Colonic mucosa (tissue), 4 donors: Measurements from ENCODE around the gene ADRA2C. TPM values are rescaled to one million over a fixed set of nuclear protein-coding genes. Genes with fewer than 3 reads are reported as not detected.

Experiments used
- DNase-seq: peaks from one replicate; pipeline ENCODE4 v3.0.0-alpha.2; 2020
- H3K27ac ChIP-seq: fragments of 200-600 bp; one replicate; pipeline ENCODE4 v1.8.0; 2021
- H3K27me3 ChIP-seq: fragments of 200-600 bp; one replicate; pipeline ENCODE4 v1.8.0; 2021
- H3K36me3 ChIP-seq: fragments of 200-600 bp; one replicate; pipeline ENCODE4 v1.8.0; 2021
- H3K4me1 ChIP-seq: fragments of 200-600 bp; one replicate; pipeline ENCODE4 v1.8.0; 2021; ENCODE audit warnings: mild to moderate bottlenecking
- H3K4me3 ChIP-seq: fragments of 200-600 bp; one replicate; pipeline ENCODE4 v1.8.0; 2021
- H3K9ac ChIP-seq, 2 donors: one replicate each; pipeline ENCODE4 v1.7.0; 2013; ENCODE audit warnings: control low read depth in 2 of 2, low read depth in 2 of 2, low read length in 2 of 2
- H3K9me3 ChIP-seq: fragments of 200-600 bp; one replicate; pipeline ENCODE4 v1.8.0; 2021
- intact Hi-C: fragments of 100-400 bp; cut with DNase I; formaldehyde crosslinking; loops from one replicate; pipeline ENCODE4 v1.14.1; 2022
- total RNA-seq, 2 donors: library from RNA; stranded (reverse); fragmentation: NEBNext Ultra II Directional in 1 of 2; extraction: Animal tissue kit (Norgen Biotek cat#: 25700) in 1 of 2; gene quantifications; one replicate each; pipeline ENCODE4 v1.2.1, GENCODE V29; 2021
- TF ChIP-seq, protein P1 (sequence below): fragments of 200-600 bp; IDR thresholded peaks from one replicate; pipeline ENCODE4 v1.8.0; 2022; ENCODE audit warnings: antibody characterized with exemption, mild to moderate bottlenecking
- donor health status: healthy.
- donor health status: DM: no; HTN: no; CAD: no.
- donor health status: DM: no; HTN: no; CAD: no.

The ADRA2C gene
- total RNA-seq, 2 donors from 2014 or later, result 0.61 to 0.69 TPM

DNA sequence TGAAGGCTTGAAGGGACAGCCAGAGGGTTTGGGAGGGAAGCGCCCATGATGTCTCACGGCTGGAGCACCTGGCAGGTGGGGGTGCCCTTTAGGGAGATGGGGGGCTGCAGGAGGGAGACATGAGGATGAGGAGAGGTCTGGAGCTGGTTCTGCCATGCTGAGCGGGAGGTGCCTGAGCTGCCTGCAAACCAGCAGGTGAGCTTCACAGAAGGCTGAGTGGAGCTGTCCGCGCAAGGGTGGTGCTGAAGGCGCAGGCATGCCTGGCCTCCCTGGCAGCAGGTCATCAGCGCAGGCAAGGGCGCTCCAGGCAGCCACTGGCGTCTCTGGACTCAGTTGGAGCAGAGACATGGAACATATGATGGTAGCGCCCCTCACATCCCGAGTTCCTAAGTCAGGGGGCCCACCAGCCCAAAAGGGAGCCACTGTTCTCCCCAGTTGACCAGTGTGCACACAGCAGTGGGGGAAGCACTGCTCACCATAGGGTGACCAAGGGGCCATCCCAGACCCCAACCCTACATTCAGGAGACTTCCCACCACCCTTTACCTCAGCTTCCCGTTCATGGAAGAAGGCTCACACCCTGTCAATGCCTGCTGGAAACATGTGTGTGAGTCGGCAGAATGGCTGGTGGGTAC is 25.8 kb downstream of the ADRA2C start:
- Histone ChIP-seq H3K9ac (no peak overlapping the region), H3K4me1 (no peaks in the 10 kb centered on the region), H3K36me3 (no peaks in the 10 kb centered on the region), H3K9me3 (no peaks in the 10 kb centered on the region), H3K4me3 (no peak overlapping the region), H3K27me3 (no peaks in the 10 kb centered on the region), H3K27ac (no peak overlapping the region)
- TF ChIP-seq, protein P1, sequence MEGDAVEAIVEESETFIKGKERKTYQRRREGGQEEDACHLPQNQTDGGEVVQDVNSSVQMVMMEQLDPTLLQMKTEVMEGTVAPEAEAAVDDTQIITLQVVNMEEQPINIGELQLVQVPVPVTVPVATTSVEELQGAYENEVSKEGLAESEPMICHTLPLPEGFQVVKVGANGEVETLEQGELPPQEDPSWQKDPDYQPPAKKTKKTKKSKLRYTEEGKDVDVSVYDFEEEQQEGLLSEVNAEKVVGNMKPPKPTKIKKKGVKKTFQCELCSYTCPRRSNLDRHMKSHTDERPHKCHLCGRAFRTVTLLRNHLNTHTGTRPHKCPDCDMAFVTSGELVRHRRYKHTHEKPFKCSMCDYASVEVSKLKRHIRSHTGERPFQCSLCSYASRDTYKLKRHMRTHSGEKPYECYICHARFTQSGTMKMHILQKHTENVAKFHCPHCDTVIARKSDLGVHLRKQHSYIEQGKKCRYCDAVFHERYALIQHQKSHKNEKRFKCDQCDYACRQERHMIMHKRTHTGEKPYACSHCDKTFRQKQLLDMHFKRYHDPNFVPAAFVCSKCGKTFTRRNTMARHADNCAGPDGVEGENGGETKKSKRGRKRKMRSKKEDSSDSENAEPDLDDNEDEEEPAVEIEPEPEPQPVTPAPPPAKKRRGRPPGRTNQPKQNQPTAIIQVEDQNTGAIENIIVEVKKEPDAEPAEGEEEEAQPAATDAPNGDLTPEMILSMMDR, result no peak
- intact Hi-C loops, result no loop called here
- peak; percentile 50 for DNase-seq

DNA sequence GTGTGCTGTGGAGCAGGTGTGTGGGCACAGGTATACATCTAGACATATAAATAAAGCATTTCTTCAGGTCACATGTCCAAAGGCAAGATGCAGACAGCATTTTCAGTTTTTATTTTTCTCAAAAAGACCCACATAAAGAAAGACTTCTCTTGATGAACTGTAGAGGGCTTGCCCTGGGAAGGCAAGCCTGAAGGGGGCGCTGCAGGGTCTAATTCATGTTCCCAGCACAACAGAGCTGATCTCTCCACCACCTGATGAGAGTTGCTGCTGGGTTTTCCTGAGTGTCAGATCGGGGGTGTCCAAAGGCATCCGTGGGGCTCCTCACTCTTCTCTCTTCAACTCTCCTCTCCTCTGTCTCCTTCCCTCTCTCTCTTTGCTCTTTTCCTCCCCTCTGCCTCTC is 26.6 kb downstream of the ADRA2C start:
- no peaks in the 10 kb centered on the region for H3K27me3 ChIP-seq
- TF ChIP-seq, protein P1, result no peak
- H3K9ac ChIP-seq, result no peak overlapping the region
- H3K4me1 ChIP-seq, result no peaks in the 10 kb centered on the region
- DNase-seq, result no peak
- H3K27ac ChIP-seq, result no peak overlapping the region
- H3K36me3 ChIP-seq, result no peaks in the 10 kb centered on the region
- no peak overlapping the region for H3K4me3 ChIP-seq
- no peaks in the 10 kb centered on the region for H3K9me3 ChIP-seq
- intact Hi-C loops, result no loop called here

- H3K27me3 ChIP-seq, result no peaks in the 10 kb centered on the region
- no peak overlapping the region for H3K9ac ChIP-seq
- intact Hi-C loops, result no loop called here
- TF ChIP-seq, protein P1, result no peak
- H3K4me1 ChIP-seq, result no peaks in the 10 kb centered on the region
- no peaks in the 10 kb centered on the region for H3K36me3 ChIP-seq
- no peak for DNase-seq
- no peak overlapping the region for H3K4me3 ChIP-seq
- no peaks in the 10 kb centered on the region for H3K9me3 ChIP-seq
- H3K27ac ChIP-seq, result no peak overlapping the region
These were observed 27.4 kb downstream of the ADRA2C start for GRCh38 chr4:3793545-3793944.

GRCh38 chr4:3796960-3797359 is 30.8 kb downstream of the ADRA2C start:
- H3K9ac ChIP-seq, result no peak overlapping the region
- DNase-seq, result no peak
- no peaks in the 10 kb centered on the region for H3K36me3 ChIP-seq
- H3K27me3 ChIP-seq, result no peaks in the 10 kb centered on the region
- TF ChIP-seq, protein P1, result no peak
- H3K9me3 ChIP-seq, result no peaks in the 10 kb centered on the region
- H3K27ac ChIP-seq, result no peak overlapping the region
- intact Hi-C loops, result no loop called here
- H3K4me1 ChIP-seq, result no peaks in the 10 kb centered on the region
- H3K4me3 ChIP-seq, result no peak overlapping the region

- no peak for DNase-seq
- intact Hi-C loops, result no loop called here
- H3K9ac ChIP-seq, result no peak overlapping the region
These were observed 31.9 kb downstream of the ADRA2C start for GRCh38 chr4:3797831-3798790.

More at GRCh38 chr4:3797831-3798790, 31.9 kb downstream of the ADRA2C start:
- H3K36me3 ChIP-seq, result no peaks in the 10 kb centered on the region
- H3K4me3 ChIP-seq, result no peak overlapping the region
- no peaks in the 10 kb centered on the region for H3K9me3 ChIP-seq
- no peaks in the 10 kb centered on the region for H3K27me3 ChIP-seq
- TF ChIP-seq, protein P1, result no peak
- no peaks in the 10 kb centered on the region for H3K4me1 ChIP-seq
- no peak overlapping the region for H3K27ac ChIP-seq
